Progenitor cell of endocrine pancreas (in vitro differentiated cells): ENCODE results near the gene PDE1C. TPM values are rescaled to one million over a fixed set of nuclear protein-coding genes. Genes with fewer than 3 reads are reported as not detected.

Experiments
- DNase-seq: peaks from one replicate; pipeline ENCODE4 v3.0.0; 2021; ENCODE audit warnings: low spot score; ENCODE audit not compliant: unreplicated experiment
- H3K27ac Mint-ChIP-seq: 2 replicates; pipeline ENCODE4 v1.8.0; 2021; ENCODE audit warnings: mild to moderate bottlenecking, moderate library complexity, mixed read lengths
- H3K27me3 Mint-ChIP-seq: 2 replicates; pipeline ENCODE4 v1.8.0; 2021; ENCODE audit warnings: mixed read lengths
- H3K36me3 Mint-ChIP-seq: 2 replicates; pipeline ENCODE4 v1.8.0; 2022; ENCODE audit warnings: mixed read lengths; ENCODE audit not compliant: insufficient read depth
- H3K4me1 Mint-ChIP-seq: 2 replicates; pipeline ENCODE4 v1.8.0; 2021; ENCODE audit warnings: low read depth, mixed read lengths
- H3K4me3 Mint-ChIP-seq: 2 replicates; pipeline ENCODE4 v1.8.0; 2021; ENCODE audit warnings: low read depth, mild to moderate bottlenecking, moderate library complexity, mixed read lengths
- H3K9me3 Mint-ChIP-seq: 2 replicates; pipeline ENCODE4 v1.8.0; 2021; ENCODE audit warnings: low read depth, mixed read lengths
- CTCF ChIP-seq: fragments of 200-600 bp; sonication (generic); IDR thresholded peaks from one replicate; pipeline ENCODE4 v1.5.0; 2021; ENCODE audit warnings: antibody characterized with exemption, mild to moderate bottlenecking; ENCODE audit not compliant: unreplicated experiment
- total RNA-seq: library from RNA; stranded (reverse); gene quantifications from 2 replicates; pipeline ENCODE4 v1.2.1, GENCODE V29; 2021

Gene PDE1C
- total RNA-seq, 1 donor from 2014 or later: 1.7 TPM

- Mint-ChIP-seq H3K36me3 (no peaks in the 10 kb centered on the region), H3K4me3 (no peak overlapping the region), H3K4me1 (no peaks in the 10 kb centered on the region), H3K27ac (no peak overlapping the region), H3K27me3 (no peaks in the 10 kb centered on the region), H3K9me3 (peaks cover 12% of the 10 kb centered on the region)
- no peak for TF ChIP-seq CTCF
- DNase-seq: no peak
Measured at GRCh38 chr7:31885171-31885570, 185.0 kb downstream of the PDE1C start.

- Mint-ChIP-seq H3K27ac (no peak overlapping the region), H3K4me1 (no peaks in the 10 kb centered on the region), H3K36me3 (no peaks in the 10 kb centered on the region), H3K9me3 (peaks cover 12% of the 10 kb centered on the region), H3K4me3 (no peak overlapping the region), H3K27me3 (peaks cover 3% of the 10 kb centered on the region)
- TF ChIP-seq CTCF: no peak
- no peak for DNase-seq
Measured at GRCh38 chr7:31883761-31884164, 186.4 kb downstream of the PDE1C start.

- Mint-ChIP-seq H3K36me3 (no peaks in the 10 kb centered on the region), H3K4me3 (no peak overlapping the region), H3K9me3 (peaks cover 12% of the 10 kb centered on the region), H3K27ac (no peak overlapping the region), H3K4me1 (no peaks in the 10 kb centered on the region), H3K27me3 (peaks cover 3% of the 10 kb centered on the region)
- TF ChIP-seq CTCF: no peak
- DNase-seq: no peak
Measured at GRCh38 chr7:31882187-31882586, 188.0 kb downstream of the PDE1C start.

GRCh38 chr7:31878875-31879274 lies 191.3 kb downstream of the PDE1C start:
- H3K4me3 Mint-ChIP-seq: no peak overlapping the region
- no peaks in the 10 kb centered on the region for H3K36me3 Mint-ChIP-seq
- H3K4me1 Mint-ChIP-seq: no peaks in the 10 kb centered on the region
- H3K27me3 Mint-ChIP-seq: peaks cover 3% of the 10 kb centered on the region
- peaks cover 3% of the 10 kb centered on the region for H3K9me3 Mint-ChIP-seq
- TF ChIP-seq CTCF: no peak
- H3K27ac Mint-ChIP-seq: no peak overlapping the region
- no peak for DNase-seq

GRCh38 chr7:31875424-31875823 lies 194.8 kb downstream of the PDE1C start:
- no peak for TF ChIP-seq CTCF
- H3K9me3 Mint-ChIP-seq: peaks cover 4% of the 10 kb centered on the region
- no peak overlapping the region for H3K4me3 Mint-ChIP-seq
- peaks cover 3% of the 10 kb centered on the region for H3K27me3 Mint-ChIP-seq
- H3K36me3 Mint-ChIP-seq: no peaks in the 10 kb centered on the region
- H3K4me1 Mint-ChIP-seq: no peaks in the 10 kb centered on the region
- no peak for DNase-seq
- no peak overlapping the region for H3K27ac Mint-ChIP-seq
